HG03175 (cell line): Measurements from ENCODE around the gene LAMTOR4.

ENCODE experiments used
- ATAC-seq: cut with Tn5 transposase; IDR thresholded peaks from one replicate; pipeline ENCODE4 v1.9.1; 2021; ENCODE audit warnings: mild to moderate bottlenecking, moderate library complexity; ENCODE audit not compliant: unreplicated experiment

LAMTOR4 gene

DNA sequence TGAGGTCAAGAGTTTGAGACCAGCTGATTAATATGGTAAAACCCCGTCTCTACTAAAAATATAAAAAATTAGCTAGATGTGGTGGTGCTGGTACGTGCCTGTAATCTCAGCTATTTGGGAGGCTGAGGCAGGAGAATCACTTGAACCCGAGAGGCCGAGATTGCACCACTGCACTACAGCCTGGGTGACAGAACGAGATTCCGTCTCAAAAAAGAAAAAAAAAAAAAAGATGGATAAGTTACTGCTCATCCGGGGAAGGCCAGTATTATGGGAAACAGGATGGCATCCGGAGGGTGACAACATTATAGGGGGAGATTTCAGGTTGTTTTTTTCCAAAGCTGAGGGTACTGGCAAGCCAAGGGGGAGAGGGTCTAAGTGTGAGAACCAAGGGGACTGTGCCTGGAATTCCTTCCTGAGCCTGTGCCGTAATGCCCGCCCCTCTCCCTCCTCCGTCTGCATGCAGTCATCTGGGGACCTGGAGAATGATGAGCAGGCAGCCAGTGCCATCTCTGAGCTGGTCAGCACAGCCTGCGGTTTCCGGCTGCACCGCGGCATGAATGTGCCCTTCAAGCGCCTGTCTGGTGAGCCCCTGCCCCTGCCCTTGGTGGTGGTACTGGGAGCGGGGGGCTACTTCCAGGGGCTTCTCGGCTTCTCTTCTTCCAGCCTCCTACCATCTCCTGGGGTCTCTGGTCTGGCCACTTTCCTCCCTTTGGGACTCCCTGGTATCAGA lies 4.4 kb downstream of the LAMTOR4 start:
- no peak for ATAC-seq

DNA sequence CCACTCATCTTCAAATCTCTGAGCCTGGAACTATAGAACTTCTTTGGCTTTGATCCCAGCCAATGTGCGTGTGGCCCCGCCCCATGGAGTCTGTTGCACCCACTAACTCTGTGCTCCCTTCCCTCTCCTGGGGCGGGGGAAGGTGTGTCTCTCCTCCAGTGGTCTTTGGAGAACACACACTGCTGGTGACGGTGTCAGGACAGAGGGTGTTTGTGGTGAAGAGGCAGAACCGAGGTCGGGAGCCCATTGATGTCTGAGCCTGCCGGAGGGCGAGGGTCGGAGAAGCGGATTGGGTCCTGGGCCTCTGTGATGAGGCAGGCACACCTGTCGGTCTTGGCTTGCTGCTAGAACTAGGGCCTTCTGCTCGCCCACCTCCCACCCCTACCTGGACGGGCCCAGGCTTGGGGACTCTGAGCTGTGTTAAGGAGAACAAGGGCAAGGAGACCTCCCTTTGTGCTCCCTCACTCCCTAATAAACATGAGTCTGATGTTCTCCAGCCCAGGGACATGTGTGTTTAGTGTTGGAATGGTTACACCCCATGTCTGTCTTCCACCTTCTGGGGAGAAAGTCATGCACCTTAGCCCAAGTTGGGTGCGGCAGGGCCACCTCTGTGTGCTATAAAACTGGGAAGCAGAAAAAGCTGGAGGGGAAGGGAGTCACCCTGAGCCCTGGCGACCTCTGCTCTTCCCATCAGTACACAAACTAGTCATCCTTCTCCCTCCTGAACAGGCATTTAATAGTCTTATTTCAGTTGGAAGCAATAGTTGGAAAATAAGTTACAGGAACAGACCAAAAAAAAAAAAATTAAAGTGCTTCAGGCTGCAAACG lies 5.2 kb downstream of the LAMTOR4 start:
- no peak for ATAC-seq

DNA sequence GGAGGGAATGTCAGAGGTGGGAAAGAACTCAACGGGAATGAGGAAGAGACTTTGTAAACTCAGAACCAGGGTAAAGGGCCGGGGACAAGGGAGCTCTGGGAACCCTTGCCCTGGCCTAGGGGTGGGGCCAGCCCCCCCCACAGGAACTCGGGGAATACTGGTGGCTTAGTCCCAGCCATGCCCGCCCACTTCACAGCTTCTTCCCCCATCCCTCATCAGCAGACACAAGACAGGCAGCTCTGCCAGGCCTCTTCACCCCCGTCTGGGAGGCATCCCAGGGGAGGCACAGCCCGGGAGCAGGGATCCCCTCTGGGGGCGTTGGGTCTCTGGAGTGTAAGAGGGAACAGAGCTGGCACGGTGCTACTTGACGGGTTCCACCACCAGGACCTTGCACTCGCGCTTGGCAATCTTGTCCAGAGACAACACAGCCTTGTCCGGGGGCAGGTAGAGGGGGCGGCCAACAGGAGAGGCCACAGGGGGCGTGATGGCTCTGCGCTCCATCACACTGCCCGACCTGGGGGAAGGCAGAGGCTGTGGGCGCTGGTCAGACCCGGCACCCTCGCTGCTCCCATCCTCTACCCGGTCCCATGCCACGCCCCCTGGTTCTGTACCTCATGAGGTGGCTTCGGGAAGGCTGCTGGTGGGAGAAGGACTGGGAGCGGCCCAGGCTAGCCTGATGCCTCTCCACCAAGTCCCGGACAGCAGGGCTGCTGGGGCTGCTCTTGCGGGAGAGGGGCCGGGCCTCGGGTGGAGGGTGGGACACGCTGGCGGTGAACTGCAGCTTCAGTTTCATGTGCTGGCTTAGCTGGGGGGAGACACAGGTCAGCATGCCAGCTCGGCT lies 6.2 kb downstream of the LAMTOR4 start:
- no peak for ATAC-seq

DNA sequence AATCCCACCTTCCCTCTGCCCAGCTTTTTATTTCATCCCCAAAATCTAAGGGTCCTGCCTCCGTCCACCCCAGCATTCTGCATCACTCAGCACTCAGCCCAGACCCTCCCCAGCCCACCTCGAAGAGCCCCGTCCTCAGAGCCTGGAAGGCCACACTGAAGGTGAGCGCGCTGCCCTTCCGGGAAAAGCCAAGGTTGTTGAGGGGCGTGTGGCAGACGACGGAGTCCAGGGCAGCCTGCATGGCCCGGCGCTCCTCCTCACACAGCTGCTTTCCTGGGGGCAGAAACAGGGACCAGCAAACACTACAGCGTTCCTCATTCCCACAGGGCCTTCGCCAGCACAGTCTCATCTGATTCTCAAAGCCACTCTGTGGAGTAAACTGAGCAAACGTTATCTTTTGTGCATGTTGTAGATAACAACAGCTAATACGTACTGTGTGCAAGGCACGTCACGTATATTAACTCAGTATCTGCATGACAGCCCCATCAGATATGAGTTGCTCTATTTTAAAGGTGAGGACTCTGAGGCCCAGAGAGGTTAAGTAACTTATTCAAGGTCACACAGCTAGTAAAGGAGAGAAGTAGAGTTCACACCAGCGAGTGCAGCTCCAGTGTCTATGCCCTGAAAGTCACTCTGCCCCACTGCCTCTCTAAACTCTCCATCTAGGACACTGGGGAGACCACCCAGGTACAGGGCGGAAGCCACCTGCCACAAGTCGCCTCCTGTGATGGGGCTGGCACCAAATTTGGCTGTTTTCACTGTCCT lies 7.0 kb downstream of the LAMTOR4 start:
- ATAC-seq, result no peak

DNA sequence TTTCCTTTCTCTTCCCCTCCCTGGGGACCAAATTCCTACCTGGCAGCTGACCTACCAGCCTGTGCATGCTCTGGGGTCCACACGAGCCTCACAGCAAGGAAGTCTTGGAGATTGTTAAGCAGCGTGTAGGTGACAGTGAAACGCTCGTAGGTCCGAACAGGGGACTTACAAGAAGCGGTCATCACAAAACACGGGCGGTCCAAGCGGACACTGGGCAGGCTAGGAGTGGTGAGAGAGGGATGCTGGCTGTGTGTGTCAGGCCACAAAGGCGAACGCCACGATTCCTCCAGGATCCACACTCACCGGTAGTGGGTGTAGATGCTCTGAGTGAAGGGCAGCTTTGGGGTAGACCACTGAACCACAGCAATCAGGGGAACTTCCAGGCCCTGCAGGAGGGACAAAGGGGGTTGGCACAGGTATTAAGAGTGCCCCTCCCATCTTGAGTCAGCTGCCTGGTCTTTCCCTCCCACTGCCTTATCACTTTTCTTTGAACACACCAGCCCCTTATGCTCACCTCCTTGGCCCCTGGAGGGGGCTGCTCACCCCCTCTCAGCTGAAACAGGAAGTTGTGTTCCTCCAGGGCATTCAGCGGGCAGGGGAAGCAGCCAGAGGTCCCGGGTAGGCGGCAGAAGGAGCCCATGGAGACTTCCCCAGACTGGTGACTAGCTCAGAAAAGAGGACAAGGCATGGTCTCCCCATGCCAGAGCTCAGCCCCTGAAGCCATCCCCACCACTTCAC lies 7.8 kb downstream of the LAMTOR4 start:
- ATAC-seq, result no peak

DNA sequence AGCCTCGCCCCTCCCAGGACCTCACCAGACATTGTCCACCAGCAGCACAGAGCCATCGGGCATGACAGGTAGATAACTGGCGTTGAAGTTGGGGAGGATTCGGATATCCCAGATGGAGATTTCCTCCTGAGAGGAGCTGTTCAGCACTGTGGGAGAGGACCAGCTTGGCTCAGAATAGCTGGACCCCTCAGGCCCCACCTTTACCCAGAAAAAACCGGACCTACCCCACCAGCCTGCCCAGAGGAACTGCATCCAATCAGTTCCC lies 8.3 kb downstream of the LAMTOR4 start:
- no peak for ATAC-seq

DNA sequence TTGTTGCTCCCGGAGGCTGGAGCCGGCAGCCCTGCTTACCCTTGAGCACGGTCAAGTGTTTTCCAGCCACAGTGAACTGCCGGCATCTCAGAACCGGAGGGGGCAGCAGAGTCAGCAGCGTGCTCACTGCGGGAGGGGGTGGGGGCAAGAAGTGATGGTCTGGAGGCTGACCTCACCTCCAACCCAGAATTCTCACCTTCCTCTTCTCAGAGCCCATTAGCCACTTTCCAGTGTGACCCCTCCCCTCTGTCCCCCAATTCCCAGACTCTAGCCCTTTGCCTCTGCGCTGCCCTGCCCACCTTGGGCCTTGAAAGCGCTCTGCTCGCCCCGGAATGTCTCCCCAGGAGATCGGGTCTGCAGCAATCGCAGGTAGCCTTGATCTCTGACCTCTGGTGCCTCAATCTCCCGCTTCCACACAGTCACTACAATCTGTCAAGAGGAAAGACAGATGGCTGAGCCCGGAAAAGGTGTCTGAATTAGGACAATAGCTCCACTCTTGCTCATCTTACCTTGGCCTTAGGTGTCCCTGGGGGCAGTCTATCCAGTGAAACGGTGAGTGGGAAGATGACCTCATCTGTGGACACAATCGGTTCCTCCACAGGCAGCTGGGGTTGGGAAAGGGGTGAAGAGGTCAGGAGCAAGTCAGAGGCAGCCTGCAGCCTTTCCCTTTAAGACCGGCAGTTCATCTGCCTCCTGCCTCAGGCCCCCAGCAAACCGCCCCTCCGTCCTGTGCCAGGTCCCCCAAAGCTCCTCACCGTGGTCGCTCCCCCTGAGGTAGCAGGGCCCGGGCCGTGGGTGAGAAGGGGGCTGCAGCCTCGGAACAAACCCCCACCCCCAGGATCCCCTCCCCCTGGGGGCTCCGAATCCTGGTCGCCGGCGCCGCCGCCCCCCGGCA lies 8.9 kb downstream of the LAMTOR4 start:
- ATAC-seq, result no peak

DNA sequence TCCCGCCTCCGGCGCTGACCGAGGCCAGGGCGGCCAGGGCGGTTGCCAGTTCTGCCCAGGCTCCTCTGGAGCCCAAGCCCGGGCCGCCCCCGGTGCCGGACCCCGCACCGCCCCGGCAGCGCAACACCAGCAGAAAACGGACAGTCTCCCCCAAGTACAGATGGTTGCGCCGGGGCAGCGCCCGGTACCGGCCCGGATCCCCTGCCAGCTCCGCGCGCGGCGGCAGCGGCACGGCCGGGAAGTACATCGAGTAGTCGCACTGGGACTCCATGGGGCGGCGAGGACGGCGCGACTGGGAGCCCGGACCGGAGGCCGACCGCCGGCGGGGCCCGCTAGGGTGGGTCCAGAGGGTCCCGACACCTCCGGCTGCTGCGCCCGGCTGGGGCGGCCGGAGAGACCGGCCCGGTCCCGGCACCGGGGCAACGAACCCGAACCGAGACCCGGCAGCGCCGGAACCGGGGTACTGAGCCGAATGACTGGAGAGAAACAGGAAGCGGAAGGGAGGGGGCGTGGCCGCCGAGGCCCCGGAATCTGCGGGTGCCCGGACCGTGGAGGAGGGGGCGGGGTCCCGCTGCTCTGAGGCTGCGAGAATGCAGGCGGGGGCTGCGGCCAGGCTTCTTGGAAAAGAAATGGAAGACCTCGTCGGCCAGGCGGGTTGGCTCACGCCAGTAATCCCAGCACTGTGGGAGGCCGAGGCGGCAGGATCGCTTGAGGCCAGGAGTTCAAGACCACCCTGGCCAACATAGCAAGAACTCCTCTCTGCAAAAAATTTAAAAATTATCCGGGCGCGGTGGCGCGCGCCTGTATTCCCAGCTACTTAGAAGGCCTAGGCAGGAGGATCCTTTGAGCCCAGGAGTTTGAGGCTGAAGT lies 9.7 kb downstream of the LAMTOR4 start, which contains the start of gene TRAPPC14:
Gene TRAPPC14, minus strand, starts transcription at position 495 of the 870 bp plus-strand sequence. Its CDS starts 224 bp downstream, at position 271.
- ATAC-seq, result peak; percentile 86

DNA sequence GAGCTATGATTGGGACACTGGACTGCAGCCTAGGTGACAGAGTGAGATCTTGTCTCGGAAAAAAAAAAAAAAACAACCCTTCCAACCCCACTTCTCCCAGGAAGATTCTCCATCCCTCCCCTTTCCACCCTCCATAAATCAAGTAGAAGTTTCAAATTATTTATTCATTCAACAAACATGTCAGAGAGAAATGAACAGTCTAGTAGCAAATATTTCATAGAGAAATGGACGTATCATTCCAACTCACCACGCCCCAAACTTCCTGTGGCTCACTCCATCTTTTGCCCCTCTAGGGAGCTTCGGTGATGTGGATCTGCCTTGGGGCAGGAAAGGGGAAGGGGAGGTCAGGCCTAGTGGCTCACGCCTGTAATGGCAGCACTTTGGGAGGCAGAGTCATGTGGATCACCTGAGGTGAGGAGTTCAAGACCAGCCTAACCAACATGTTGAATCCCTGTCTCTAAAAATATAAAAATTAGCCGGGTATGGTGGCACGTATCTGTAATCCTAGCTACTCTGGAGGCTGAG lies 10.4 kb downstream of the LAMTOR4 start:
- ATAC-seq, result no peak

DNA sequence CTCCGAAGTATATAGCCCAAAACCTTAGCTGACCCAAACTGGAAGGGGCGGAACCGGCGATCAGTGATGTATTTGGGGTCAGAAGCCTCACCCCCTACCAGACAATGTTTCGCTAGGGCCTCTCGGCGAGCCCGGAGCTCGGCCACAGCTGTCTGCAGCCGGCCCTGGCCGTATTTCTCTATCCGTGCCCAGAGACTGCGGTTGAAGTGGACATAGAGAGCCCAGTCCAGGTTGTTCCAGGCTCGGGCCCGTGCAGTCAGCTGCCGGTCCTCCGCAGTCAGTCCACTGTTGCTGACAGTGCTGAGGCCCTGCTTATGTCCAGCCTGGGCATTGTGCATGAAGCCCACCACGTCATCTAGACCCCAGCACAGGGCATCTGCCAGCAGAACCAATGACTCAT lies 11.3 kb downstream of the LAMTOR4 start:
- no peak for ATAC-seq

DNA sequence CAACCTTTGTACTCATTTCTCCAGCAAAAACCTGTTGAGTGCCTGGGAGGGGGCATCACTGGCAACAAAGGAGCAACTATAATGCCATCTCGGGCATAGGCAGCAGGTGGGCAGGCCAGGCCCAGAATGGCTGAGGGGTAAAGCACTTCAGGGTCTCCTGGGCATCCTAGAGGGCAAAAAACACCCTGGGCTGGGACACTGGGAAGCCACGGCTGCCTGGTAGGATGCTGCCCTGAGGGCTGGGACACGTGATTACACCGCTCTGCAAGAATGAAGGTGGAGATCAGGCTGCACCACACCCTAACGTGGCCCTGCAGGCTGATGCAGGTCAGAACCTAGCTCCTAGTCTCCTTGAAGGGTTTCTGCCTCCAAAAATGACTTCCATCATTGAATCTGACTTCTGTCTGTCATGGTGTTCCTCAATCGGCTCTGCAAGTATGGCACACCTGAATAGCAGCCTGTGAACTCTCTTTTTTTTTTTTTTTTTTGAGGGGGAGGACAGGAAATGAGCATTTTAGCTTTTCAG lies 14.4 kb downstream of the LAMTOR4 start:
- ATAC-seq, result no peak

DNA sequence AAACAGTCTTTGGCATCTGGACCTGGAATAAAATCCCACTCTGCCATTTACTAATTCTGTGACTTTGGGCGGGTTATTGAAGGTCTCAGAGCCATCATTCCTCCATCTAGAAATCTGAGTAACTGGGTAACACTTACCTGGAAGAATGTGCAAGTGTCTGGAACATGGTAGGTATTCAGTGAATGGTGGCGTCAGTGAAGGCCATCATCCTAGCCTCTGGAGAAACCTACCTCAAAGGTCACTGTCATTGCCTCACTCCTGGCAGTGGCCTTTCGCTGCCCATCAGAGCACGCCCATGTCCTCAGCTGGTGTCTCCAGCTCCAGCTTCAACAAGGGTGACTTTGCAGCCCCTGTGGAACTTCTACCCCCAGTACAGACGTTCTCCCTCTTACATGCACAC lies 15.2 kb downstream of the LAMTOR4 start:
- no peak for ATAC-seq

DNA sequence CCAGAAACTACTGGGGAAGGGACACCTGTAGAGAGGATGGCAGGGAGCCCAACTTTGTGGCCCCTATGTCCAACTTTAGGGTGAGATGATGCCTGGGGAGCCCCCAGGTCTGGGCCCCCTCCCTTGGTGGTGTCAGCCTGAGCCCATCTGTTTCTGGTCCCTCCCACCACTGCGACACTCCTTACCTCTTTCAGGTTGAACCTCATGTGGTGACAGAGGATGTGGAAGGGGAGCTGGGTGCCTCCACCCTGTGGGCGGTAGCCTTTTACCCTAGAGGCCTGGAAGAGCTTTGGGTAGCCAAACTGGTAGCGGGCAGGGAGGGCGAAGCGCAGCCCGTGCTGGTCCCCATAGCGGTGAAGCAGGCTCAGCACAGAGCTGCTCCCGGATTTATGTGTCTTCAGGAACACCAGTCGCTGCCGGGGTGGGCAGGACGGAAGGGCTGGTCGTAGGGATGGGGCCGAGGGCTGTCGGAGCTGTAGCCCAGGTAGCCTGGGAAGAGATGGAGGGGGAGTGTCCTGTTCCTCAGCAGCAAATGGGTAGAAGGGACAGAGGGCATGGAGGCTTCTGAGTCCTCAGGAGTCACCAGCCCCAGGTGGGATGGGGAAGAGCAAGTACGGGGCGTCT lies 17.7 kb downstream of the LAMTOR4 start:
- ATAC-seq, result no peak

DNA sequence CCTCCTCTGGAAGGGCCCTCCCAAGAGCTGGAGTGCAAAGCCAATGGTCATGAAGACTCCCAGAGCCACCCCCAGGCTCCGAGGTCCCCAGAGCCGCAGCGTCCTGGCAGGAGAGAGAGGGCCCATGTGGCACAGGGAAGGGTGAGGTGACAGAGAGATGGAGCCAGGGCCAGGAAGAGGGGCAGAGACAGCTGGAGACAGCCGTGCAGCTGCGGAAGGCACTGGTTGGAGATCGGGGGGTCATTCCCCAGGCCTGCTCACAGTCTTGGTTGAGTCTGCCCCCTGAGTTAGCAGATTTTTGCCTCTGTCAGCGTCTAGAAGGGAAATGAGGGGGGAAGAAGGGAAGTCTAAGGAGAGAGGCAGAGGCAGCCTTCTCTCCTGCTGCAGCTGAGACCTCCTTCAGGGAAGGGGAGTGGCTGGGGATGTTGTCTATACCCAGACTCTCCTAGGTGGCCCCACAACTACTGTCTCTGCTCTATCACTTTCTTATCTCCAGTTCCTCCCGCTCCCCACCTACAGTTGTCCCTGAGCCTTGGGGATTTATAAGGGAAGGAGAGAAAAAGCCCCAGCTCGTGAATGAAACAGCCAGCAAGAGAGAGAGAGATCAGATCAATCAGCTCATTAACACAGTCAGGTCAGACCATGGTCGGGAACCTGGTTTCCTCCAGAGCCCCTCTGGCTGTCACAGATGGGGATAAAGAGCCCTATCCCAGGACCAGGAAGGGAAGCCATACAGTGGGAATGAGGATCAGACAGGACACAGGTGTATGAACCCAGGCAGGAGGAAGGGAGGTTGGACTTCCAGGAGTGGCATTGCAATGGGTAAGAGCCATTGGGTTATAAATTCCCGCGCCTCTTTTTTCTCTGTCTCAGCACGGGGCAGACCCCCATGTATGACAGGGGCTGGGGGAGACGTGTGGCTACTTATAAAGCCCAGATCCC lies 18.5 kb downstream of the LAMTOR4 start:
- no peak for ATAC-seq

DNA sequence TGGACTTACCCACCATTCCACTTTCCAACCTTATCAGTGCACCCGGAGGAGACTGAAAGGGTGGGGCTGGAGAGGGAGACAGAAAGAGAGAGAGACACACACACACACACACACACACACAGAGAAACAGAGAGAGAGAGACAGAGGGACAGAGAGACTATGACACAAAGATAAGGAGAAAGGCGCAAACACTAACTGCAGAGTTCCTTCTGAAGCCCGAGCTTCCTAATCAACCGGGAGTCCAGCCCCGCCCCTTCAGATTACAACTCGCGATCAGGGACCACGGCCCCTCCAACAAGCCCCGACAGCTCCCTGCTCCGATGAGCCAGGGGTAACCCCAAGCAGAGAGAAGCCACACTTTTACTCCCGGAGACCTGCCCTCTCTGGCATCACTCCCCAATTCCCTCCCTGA lies 19.2 kb downstream of the LAMTOR4 start:
- no peak for ATAC-seq
